HL-60/S4 treated with phorbol 12-myristate 13-acetate at 8.2 ng/mL for 4 days and 3 days (cell line): ENCODE data around the gene MTIF2.
"Not testable (repeated sequence)": the region's sequence is repeated elsewhere in the genome, so short reads cannot be mapped to it uniquely, and the experiment has no call there.

ENCODE experiments used
- in situ Hi-C: fragments of 300-500 bp; cut with MboI; formaldehyde crosslinking; loops from 2 replicates; pipeline ENCODE4 v1.15.0; 2022; ENCODE audit warnings: low sequenced_read_pairs

Gene MTIF2

GRCh38 chr2:55268907-55269644 lies at the start of gene MTIF2:
TSS of gene MTIF2 (minus strand) at chr2:55269231. CDS start at chr2:55263858, 5,373 bp downstream.
- in situ Hi-C loops: no loop called here

- in situ Hi-C loops: no loop called here
Measured at GRCh38 chr2:55314985-55315384, 46.0 kb upstream of the MTIF2 start.

GRCh38 chr2:55311444-55311870 lies 42.4 kb upstream of the MTIF2 start:
- in situ Hi-C loops: no loop called here

- in situ Hi-C loops: no loop called here
Measured at GRCh38 chr2:55309446-55309845, 40.4 kb upstream of the MTIF2 start.

GRCh38 chr2:55302241-55302640 lies 33.2 kb upstream of the MTIF2 start:
- in situ Hi-C loops: no loop called here

- in situ Hi-C loops: no loop called here
Measured at GRCh38 chr2:55301277-55301676, 32.2 kb upstream of the MTIF2 start.

GRCh38 chr2:55296393-55296792 lies 27.4 kb upstream of the MTIF2 start:
- in situ Hi-C loops: no loop called here

- in situ Hi-C loops: no loop called here
Measured at GRCh38 chr2:55283083-55283482, 14.1 kb upstream of the MTIF2 start.

- in situ Hi-C loops: no loop called here
Measured at GRCh38 chr2:55282110-55282917, 13.3 kb upstream of the MTIF2 start.

- in situ Hi-C loops: not testable (repeated sequence)
Measured at GRCh38 chr2:55280851-55281546, 12.0 kb upstream of the MTIF2 start.

GRCh38 chr2:55279859-55280424 lies 10.9 kb upstream of the MTIF2 start:
- in situ Hi-C loops: not testable (repeated sequence)

- in situ Hi-C loops: not testable (repeated sequence)
Measured at GRCh38 chr2:55279214-55279835, 10.3 kb upstream of the MTIF2 start.

GRCh38 chr2:55277310-55277709 lies 8.3 kb upstream of the MTIF2 start:
- in situ Hi-C loops: no loop called here

- in situ Hi-C loops: not testable (repeated sequence)
Measured at GRCh38 chr2:55274346-55274745, 5.3 kb upstream of the MTIF2 start.

GRCh38 chr2:55269645-55269990 lies 587 bp upstream of the MTIF2 start:
- in situ Hi-C loops: no loop called here

- in situ Hi-C loops: no loop called here
Measured at GRCh38 chr2:55268288-55268906, 634 bp downstream of the MTIF2 start.

GRCh38 chr2:55259586-55259985 lies 9.4 kb downstream of the MTIF2 start:
- in situ Hi-C loops: not testable (repeated sequence)

- in situ Hi-C loops: no loop called here
Measured at GRCh38 chr2:55252832-55253231, 16.2 kb downstream of the MTIF2 start.

- in situ Hi-C loops: no loop called here
Measured at GRCh38 chr2:55247025-55247424, 22.0 kb downstream of the MTIF2 start.

GRCh38 chr2:55245411-55245810 lies 23.6 kb downstream of the MTIF2 start:
- in situ Hi-C loops: no loop called here
